AG09319 (cell line): ENCODE data around the gene TAF8.
"Not testable (repeated sequence)": the region's sequence is repeated elsewhere in the genome, so short reads cannot be mapped to it uniquely, and the experiment has no call there.

ENCODE experiments used
- DNase-seq: peaks from one replicate; pipeline ENCODE4 v3.0.0-alpha.2; 2010; ENCODE audit warnings: low read depth; ENCODE audit errors: extremely low read depth
- TF ChIP-seq, protein P1 (sequence below): IDR thresholded peaks from 2 replicates; pipeline ENCODE4 v1.5.1; 2011; ENCODE audit warnings: low read depth, mild to moderate bottlenecking, inconsistent platforms, low read length, moderate library complexity

Gene TAF8

DNA sequence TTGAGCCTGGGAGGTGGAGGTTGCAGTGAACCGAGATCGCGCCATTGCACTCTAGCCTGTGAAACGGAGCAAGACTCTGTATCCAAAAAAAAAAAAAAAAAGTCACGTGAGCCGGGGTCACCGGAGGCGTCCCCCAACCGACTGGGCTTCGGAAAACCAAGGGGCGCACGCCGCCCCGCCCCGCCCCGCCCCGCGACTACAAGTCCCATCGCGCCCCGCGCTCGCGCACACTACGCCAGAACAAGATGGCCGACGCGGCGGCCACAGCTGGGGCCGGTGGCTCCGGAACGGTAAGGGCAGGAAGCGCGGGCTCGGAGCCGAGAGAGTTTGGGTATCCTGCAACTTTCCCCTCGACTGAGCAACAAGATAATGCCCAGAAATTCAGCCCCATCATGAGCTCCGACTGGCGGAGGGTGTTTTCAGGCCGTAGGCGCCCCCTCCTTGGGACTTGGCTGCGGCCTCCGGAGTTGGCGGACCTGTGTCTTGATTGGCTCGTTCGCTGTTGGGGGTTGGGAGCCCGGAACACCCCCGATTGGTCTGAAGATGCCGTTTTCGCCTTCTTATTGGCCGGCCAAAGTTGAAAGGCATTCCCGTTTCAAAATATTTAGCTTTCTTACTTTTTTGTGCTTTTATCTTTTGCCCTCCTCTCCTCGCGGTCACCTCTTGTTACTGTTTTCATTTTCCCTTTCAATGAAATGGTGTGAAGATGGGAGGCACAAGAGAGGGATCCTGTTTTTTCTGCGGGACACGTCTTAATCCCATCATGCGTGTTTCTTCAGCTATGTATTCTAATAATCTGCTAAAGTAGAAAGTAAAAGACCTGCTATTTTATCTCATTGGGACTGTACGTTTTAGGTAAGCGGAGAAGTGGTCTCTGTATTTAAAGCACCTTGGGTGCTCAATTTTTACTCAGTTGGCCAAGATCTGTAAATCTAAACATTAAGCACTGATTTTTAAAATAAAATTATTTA, at the start of gene TAF8:
Gene TAF8 (plus strand): TSS at position 228 of the 971 bp plus-strand sequence. CDS start 18 bp downstream, at position 246.
- peak; percentile 76 for DNase-seq
- TF ChIP-seq, protein P1, sequence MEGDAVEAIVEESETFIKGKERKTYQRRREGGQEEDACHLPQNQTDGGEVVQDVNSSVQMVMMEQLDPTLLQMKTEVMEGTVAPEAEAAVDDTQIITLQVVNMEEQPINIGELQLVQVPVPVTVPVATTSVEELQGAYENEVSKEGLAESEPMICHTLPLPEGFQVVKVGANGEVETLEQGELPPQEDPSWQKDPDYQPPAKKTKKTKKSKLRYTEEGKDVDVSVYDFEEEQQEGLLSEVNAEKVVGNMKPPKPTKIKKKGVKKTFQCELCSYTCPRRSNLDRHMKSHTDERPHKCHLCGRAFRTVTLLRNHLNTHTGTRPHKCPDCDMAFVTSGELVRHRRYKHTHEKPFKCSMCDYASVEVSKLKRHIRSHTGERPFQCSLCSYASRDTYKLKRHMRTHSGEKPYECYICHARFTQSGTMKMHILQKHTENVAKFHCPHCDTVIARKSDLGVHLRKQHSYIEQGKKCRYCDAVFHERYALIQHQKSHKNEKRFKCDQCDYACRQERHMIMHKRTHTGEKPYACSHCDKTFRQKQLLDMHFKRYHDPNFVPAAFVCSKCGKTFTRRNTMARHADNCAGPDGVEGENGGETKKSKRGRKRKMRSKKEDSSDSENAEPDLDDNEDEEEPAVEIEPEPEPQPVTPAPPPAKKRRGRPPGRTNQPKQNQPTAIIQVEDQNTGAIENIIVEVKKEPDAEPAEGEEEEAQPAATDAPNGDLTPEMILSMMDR, result no peak; the same call in 1 of the 2 replicates

GRCh38 chr6:42001506-42001905, 48.8 kb upstream of the TAF8 start:
- no peak for DNase-seq
- TF ChIP-seq, protein P1, result no peak

DNA sequence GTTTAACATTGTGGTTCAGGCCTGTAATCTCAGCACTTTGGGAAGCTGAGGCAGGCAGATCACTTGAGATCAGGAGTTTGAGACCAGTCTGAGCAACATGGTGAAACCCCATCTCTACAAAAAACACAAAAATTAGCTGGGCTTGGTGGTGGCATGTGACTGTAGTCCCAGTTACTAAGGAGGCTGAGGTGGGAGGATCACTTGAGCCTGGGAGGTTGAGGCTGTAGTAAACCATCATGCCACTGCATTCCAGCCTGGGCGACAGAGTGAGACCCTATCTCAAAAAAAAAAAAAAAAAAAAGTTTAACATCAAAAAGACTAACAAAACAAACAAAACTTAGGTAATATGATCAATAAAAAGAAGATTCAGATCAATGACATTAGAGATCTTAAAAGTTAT, 46.7 kb upstream of the TAF8 start:
- not testable (repeated sequence) for DNase-seq

DNA sequence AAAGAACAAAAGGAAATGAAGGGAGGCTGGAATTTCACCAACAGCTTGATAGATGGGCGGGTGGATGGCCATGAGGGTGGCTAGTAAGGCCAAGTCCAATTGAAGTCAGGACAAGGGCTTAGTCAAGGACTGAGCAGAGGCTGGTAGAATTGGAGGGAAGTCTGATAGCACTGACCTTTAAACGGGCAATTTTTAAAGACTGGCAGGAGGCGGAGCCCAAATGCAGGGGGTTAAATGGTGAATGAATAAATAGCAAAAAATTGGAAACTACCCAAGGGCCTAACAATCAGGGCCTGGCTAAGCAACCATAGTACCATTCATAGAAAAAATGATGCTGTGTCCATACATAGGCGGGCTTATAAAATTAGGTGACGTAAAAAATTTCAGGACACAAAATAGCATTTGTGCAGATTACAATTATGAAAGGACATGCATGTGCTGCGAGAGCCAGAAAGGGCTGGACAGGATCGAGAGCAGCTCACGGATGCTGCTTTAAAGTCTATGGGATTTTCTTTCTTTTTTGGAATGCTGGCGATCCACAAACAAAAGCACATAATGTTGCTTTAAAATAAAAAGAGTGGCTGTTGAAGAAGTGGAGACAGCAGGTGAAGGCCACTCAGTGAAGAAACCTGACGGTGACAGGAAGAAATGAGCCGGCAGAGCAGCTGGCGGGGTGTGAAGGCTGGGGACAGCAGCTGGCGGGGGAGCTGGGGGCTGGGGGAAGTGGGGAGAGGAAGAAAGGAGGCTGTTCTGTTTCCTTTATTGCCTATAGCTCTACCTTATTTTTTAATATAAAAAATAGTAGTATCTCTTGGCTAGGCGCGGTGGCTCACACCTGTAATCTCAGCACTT, 42.8 kb upstream of the TAF8 start:
- DNase-seq, result no peak
- TF ChIP-seq, protein P1, result no peak

- DNase-seq, result not testable (repeated sequence)
Observed at GRCh38 chr6:42008138-42008528, 42.2 kb upstream of the TAF8 start.

DNA sequence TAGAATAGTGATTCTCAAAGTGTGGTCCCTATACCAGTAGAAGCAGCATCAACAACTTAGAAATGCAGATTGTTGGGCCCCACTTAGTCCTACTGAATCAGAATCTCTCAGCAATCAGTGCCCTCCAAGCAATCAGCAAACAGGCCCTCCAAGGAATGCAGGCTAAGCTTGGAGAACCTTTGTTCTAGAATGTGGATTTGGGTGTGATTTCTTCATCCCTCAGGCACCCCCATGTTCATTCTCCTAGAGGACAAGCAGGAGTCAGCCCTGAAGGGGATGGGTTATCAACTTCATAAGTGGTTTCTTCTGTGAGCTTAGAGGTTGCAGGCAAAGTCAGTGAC, 40.5 kb upstream of the TAF8 start:
- TF ChIP-seq, protein P1, result no peak
- no peak for DNase-seq

GRCh38 chr6:42010185-42010891, 40.0 kb upstream of the TAF8 start:
- DNase-seq, result no peak
- TF ChIP-seq, protein P1, result no peak
